SK-N-SH (cell line): ENCODE data around the gene OSBPL6.

Experiments used
- CTCF ChIP-seq: fragments of 200-600 bp; sonication (generic); IDR thresholded peaks from 2 replicates; pipeline ENCODE4 v1.6.1; 2017; ENCODE audit warnings: antibody characterized with exemption, mild to moderate bottlenecking, moderate library complexity
- MAX ChIP-seq: IDR thresholded peaks from 2 replicates; pipeline ENCODE4 v1.4.0; 2012; ENCODE audit warnings: low read depth
- MXI1 ChIP-seq: IDR thresholded peaks from 2 replicates; pipeline ENCODE4 v1.6.1; 2012; ENCODE audit warnings: mild to moderate bottlenecking, low read depth, low read length, improper control_type of control experiment
- RAD21 ChIP-seq: IDR thresholded peaks from 2 replicates; pipeline ENCODE4 v1.6.1; 2012; ENCODE audit warnings: mild to moderate bottlenecking, low read length
- RCOR1 ChIP-seq: fragments of 150-350 bp; IDR thresholded peaks from 2 replicates; pipeline ENCODE4 v1.6.1; 2017; ENCODE audit warnings: antibody characterized with exemption, low read length
- USF1 ChIP-seq: IDR thresholded peaks from 2 replicates; pipeline ENCODE4 v1.4.0; 2012; ENCODE audit warnings: low read depth, borderline replicate concordance

- TF ChIP-seq RCOR1 (no peak), USF1 (no peak), CTCF (no peak), MAX (no peak), RAD21 (no peak), MXI1 (no peak)
These were observed 123.5 kb downstream of the OSBPL6 start for GRCh38 chr2:178317811-178318210.
